Fibroblast of villous mesenchyme (primary cell): ENCODE measurements around the gene CCDC175. TPM values are rescaled to one million over a fixed set of nuclear protein-coding genes. Genes with fewer than 3 reads are reported as not detected.

Experiments used
- DNase-seq: peaks from one replicate; pipeline ENCODE4 v3.0.0-alpha.2; 2010; ENCODE audit warnings: low read depth
- H3K4me3 ChIP-seq: 2 replicates; pipeline ENCODE4 v1.5.1; 2011; ENCODE audit warnings: low read depth, mild to moderate bottlenecking, low read length
- CTCF ChIP-seq: IDR thresholded peaks from 2 replicates; pipeline ENCODE4 v1.5.1; 2012; ENCODE audit warnings: low read depth, mild to moderate bottlenecking, low read length; ENCODE audit not compliant: insufficient read depth
- total RNA-seq: library from RNA; depleted of rRNA; stranded (reverse); fragments of >200 nt; gene quantifications from 2 replicates; pipeline ENCODE4 v1.2.3, GENCODE V29; 2012

CCDC175 gene
- total RNA-seq, 1 donor, result not detected

- no peak for DNase-seq
- TF ChIP-seq CTCF, result no peak
- no peak overlapping the region for H3K4me3 ChIP-seq
These were observed 98.1 kb downstream of the CCDC175 start for GRCh38 chr14:59478540-59478939.

DNA sequence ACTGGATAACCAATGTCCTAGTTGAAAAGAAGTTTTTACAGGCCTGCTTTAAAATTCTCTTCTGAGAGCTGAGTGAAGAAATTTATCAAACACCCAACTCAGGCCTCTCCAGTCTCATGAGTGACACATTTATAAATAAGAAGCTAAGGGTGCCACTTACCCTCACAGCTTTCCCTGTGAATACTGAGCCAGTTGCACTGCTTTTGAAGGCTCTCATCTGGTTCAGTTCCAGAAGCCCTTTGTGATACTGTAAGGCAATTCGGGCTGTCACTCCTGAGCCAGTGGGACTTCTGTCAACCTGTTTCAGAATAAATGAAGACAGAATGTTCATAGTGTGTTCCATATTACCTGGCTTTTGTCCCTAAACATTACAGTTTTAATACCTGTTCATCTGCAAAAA lies 100.9 kb downstream of the CCDC175 start:
- H3K4me3 ChIP-seq, result no peak overlapping the region
- no peak for DNase-seq
- no peak for TF ChIP-seq CTCF

- no peak for TF ChIP-seq CTCF
- H3K4me3 ChIP-seq, result no peak overlapping the region
- DNase-seq, result no peak
These were observed 102.4 kb downstream of the CCDC175 start for GRCh38 chr14:59474172-59474571.

- DNase-seq, result no peak
- no peak for TF ChIP-seq CTCF
- H3K4me3 ChIP-seq, result peak within 1 kb of the TSS; percentile 65
These were observed 111.1 kb downstream of the CCDC175 start, which contains the start of gene GPR135 for GRCh38 chr14:59465316-59466135. Gene GPR135, minus strand, starts transcription at chr14:59465380. Its CDS starts 154 bp downstream, at chr14:59465226.

GRCh38 chr14:59464486-59465315 lies 111.9 kb downstream of the CCDC175 start:
- DNase-seq, result peak; percentile 68
- peak overlapping the region; percentile 65 for H3K4me3 ChIP-seq
- TF ChIP-seq CTCF, result no peak

DNA sequence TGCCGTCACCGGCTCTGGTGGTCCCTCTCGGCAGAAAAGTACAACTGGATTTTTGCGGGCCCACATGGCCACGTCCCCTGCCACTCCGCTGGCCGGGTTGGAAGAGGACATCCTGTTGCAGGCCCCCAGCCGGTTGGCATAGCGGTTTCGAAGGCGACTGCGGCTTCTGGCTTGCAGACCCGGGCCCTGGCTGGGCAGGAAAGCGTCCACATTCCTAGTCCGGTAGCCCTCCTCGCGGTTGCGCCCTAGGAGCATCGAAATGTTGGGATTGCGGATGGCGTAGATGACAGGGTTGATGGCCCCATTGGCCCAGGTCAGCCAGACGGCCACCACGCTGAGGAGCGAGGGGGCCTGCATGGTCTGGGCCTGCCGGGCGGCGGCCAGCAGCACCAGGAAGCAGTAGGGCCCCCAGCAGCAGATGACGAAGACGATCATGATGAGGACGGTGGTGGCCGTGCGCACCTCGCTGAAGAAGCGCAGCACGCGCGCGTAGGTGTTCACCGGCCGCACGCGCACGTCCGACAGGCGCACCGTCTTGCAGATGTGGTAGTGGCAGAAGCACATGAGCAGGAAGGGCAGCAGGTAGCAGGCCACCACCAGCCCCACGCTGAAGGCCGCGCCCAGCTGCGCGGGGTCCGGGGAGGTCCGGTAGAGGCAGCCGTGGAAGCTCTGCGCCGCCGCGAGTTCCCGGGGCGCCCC lies 112.7 kb downstream of the CCDC175 start:
- no peak for TF ChIP-seq CTCF
- peak overlapping the region; percentile 65 for H3K4me3 ChIP-seq
- no peak for DNase-seq
